NCI-H82 (cell line): ENCODE measurements around the gene TPM1.
A peak's percentile ranks its signal among the peaks of the same experiment; 100 is the strongest.

Source experiments
- DNase-seq: peaks from one replicate; lab custom pipeline; 2025; lab: John Stamatoyannopoulos, UW

TPM1 gene

GRCh38 chr15:63016234-63016633 lies 26.3 kb upstream of the TPM1 start:
- DNase-seq, result no peak

DNA sequence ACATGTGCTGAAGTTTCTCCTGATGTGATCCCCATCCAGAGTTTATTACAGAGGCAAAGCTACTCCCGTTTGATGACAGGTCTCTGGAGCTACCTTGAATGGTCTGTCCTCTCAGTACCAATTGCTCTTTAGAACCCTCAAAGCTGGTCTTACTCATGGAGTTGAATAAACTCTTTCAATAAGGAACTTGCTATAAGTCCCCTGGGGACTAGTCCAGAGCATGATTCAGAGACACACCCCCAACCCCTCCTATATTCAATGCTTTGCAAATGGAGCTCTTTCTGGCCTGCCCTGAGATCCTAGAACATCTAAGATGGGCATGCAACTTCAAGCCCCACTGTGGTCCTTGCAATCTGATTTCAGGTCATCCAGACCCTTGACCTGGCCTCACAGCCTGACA lies 23.9 kb upstream of the TPM1 start:
- no peak for DNase-seq

GRCh38 chr15:63019511-63020109 lies 22.9 kb upstream of the TPM1 start:
- DNase-seq, result no peak

DNA sequence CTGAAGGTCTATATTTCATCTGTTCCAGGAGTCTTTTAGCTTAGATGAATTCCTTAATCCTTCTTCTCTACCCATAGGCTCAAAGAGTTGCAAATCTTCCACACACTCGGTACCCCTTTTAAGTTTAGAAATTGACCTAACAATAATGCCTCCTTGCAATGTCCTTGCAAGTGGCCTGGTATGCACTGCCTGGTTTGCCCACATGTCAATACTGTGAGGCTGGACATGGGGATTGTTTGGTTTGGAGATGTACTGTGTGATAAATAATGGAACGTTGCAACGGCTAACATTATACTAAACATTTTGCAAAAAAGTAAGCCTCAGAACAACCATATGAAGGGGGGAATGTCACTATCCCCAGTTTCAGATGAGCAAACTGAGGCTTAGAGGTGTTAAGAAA lies 22.4 kb upstream of the TPM1 start:
- no peak for DNase-seq

- DNase-seq, result no peak
Observed at GRCh38 chr15:63020759-63021430, 21.7 kb upstream of the TPM1 start.

DNA sequence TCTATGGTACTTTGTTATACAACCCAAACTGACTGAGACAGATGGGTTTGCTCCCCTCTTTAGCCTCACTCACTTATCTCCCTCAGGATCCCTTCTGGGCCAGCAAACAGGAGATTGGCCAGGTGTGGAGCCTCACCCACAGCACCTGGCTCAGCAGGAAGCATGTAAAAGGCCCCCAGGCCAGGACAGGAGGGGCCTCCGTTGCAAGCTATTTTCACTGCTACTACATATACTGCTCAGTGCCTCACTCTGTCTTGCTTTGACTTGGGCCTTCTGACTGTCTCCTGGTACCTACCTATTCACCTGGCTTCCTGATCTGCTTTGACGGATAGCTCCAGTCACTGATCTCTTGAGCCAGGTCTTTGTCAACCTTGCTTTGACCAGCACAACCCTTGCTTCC lies 20.4 kb upstream of the TPM1 start:
- no peak for DNase-seq

DNA sequence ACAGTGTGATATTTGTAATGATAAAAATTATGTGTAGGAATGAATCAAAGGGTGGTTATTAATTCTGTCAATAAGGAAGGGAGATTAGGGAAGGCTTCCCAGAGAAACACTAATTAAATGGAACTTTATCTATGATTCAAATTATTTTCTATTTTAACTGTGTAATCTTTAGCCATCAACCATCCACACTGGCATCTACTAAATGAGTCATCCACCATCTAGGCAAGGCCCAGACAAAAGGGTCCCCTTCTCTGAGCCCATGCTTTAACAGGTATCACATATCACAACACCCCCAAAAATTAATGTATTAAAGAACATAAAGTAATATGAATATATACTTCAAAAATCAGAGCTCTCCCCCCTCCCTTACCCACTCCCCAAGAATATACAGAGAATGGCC lies 19.9 kb upstream of the TPM1 start:
- no peak for DNase-seq

- DNase-seq, result no peak
Observed at GRCh38 chr15:63023351-63023945, 19.1 kb upstream of the TPM1 start.

DNA sequence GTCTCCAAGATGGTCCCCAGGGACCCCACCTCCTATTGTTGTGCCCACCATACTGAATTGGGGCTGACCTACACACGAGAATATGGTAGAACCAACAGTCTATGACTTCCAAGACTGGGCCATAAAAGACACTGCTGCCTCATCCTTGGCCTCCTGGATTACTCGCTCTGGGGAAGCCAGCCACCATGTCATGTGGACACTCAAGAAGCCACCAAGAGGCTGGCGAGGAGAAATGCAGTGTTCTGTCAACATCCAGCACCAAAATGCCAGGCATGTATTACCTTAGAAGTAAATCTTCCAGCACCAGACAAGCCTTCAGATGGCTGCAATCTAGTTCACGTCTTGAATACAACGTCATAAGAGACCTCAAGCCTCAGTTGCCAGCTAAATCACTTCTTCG lies 17.1 kb upstream of the TPM1 start:
- no peak for DNase-seq

DNA sequence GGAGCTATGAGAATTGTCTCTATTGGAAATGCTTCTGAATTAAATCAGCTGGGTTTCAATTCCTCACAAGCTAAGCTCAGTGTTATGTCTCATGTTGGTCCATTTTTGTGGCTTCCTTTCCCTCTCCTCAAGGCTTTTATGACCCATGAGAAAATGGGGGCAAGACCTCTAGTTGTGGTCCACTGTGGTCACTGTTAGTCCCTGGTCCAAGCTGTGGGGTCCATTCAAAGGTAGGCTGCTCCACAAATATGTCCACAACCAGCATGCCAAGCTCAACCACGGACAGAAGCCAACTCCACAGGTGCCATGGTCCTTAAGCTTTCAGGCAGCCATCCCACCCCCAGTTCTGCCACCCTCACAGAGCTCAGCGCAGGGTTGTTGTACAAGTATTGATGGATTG lies 14.9 kb upstream of the TPM1 start:
- no peak for DNase-seq

DNA sequence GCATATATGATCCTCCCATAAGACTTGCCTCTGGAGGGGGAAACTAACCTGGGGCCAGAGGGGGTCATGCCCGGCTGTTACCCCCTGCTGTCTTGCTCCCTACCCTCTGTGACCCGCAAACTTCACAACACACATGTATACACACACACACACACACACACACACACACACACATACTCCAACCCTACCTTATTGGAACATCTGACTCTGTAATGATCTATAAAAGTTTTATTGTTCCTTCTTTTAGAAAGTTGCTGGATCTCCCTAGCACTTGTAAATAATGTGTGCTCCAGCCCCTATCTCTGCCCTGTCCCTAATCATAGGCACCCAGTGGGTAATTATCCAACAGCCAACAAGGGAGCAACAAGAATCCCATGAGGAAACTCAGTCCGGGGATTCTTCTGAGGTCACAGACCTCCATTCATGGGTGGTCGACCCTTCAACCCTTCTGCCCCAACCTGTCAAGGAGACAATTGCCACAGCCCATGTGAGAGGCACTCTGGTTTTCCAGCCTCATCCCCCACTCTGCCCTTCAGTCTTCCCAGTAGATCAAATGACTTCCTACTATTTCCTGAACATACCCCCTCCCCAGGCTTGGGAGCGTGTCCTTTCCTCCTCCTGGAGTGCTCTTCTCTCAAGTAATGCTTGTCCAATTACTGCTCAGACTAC lies 14.0 kb upstream of the TPM1 start:
- DNase-seq, result no peak

GRCh38 chr15:63029676-63030075 lies 12.9 kb upstream of the TPM1 start:
- DNase-seq, result peak; percentile 96

GRCh38 chr15:63030101-63030551 lies 12.4 kb upstream of the TPM1 start:
- no peak for DNase-seq

DNA sequence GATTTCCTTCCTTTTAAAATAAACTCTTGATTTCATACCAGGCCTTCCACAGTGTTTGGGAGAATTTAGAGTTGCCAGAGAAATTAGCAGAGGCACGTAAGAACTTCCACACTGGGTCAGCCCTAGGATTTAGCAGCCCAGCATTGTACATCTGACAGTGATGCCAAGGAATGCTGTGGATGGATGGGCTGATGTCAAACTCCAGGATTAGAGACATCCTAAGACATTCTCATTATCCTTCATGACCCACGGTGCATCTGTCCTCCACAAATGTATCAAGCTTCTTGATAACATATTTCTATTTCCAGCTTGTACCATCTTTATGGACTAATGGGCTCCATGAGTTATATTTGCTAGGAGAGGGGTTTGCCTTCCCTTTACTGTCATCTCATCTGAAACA lies 8.0 kb upstream of the TPM1 start:
- DNase-seq, result no peak

DNA sequence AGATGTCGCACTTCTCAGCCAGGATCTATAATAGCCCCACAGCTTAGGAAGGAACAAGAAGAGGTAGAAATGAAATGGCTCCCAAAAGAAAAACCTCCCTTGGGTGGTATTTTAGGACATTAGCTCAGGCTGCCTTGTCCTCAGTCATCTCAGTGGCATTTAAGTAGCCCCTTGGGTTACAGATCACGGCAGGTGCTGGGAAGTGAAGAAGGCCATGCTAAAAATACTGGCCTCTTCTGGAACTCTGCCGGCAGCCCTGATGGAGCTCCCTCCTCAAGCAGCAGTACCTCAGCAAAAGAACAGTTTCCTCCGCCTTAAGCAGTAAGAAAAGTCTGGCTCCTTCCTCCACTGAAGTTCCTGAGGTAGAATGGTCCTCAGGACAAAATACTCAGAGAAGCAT lies 7.3 kb upstream of the TPM1 start:
- no peak for DNase-seq

DNA sequence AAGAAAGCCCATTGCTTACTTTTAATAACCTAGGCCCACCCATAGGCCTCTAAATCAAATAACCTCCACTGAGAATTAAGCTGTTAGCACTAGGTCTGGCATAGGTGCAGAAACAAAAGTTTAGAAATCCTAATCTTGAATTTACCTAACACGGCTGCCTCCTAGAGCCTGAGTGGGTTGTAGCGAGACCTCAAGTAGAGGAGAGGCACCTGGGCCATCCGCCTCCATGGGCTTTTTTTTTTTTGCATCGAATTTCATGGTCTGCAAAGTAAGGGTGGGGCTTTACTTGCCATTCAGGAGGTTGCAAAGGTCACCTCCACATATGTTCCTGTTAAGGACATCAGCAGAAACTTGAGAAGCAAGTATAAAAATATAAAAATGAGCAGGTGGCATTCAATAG lies 6.6 kb upstream of the TPM1 start:
- DNase-seq, result no peak

DNA sequence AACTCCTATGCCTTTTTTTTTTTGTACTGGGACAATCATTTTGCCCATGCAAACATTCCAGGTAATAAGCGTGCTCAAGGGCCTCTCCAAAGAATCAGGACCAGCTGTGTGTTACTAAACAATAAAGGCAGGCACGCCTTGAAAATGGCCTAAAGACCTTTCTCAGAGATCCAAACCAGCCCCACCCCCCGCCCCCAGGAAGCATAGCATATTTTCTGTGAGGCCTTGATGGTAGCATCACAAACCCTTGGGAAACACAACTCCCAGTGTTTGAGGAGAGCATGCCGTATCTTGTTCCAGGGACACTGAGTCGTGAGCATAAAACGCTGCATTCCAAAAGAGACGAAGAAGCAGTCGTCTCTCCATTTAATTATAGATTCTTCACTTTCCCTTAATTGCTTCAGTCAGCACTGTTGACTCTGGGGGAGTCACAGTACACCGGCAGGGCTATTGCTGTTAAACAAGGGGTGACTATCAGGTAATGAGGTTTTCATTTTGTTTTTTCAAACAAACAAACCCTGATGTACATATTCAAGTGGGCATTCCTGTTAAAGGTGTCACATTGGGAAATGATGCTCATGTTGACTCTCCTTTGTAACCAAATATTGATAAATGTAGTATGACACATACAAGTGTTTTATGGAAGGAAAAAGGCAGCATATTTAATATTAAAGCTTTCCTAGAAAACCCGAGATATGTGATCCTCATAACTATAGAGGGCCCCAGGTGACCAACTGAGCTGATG lies 4.4 kb upstream of the TPM1 start:
- DNase-seq, result no peak

DNA sequence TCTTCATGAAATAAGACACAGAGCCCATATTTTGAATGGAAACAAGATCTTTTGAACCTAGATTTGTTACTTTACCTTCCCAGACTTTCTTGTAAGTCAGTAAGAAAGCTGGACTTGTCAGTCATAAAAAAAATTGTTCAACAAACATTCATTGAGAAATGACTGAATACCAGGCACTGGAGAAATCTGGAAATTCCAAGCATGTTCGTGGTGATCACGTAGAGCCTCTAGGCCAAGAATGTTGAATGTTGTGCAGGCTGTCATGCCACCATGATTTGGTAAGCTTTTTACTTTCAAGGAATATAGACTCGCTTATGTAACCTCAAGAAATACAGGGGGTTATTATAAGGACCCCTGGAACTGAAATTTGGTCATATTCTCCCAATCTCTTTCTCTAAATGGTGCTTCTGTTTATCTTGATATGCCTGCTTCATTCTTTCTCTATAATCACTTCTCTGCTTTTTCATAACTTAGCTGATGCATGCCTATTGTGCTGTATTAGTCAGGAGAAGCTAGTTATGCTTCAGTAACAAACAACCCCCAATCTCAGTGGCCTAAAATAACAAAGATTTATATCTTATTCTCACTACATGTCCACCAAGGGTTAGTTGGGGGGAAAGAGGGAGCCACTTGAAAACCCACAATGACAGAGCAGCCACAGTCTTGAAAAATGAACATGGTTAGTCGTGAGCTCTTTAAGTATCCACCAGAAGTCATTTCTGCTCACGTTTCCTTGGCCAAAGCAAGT lies 3.4 kb upstream of the TPM1 start:
- DNase-seq, result no peak

- DNase-seq, result no peak
Observed at GRCh38 chr15:63039811-63040210, 2.7 kb upstream of the TPM1 start.

DNA sequence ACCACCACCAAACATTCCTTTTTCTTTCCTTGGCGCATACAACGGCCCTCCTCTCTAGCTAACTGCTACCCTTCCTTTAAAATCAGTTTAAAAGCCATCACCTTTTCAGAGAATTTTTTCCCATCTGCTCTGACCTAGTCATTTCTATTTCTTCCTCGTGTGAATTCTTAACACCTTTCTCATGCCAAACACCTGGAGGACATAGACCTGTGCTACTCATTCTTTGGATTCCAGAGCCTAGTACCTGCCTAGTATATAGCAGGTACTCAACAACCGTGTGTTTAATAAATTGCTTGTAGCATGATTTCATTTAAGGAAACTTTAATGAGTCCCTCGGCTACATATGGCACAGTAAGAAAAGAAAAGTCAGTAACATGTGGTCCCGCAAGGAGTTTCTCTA lies 2.0 kb upstream of the TPM1 start:
- DNase-seq, result no peak

DNA sequence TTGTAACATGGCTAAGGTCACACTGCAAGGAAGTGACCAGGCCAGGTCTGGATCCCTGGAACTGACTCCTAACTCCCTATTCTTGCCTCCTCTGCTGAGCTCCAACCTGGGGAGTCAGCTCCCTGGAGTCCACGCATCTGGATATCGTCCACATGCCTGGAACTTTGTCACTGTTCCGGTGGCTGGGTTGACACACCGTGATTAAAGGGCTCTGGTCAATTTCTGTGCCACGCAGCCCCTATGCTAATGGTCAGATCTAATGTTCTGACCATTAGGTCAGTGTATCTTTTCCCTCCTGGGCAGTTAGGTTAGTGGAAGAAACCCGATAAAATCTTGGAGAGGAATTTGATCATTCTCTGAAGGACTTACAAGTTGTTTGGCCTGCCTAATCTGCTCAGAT lies 1.6 kb upstream of the TPM1 start:
- no peak for DNase-seq
